K562 (cell line): ENCODE results near the gene TULP4.

Experiments
- ZNF274 ChIP-seq: IDR thresholded peaks from 2 replicates; pipeline ENCODE4 v1.6.1; 2011; ENCODE audit warnings: low read depth, mild to moderate bottlenecking, low read length, moderate library complexity, borderline replicate concordance
- TF ChIP-seq, protein P1 (sequence below): sonication (generic); formaldehyde crosslinking; IDR thresholded peaks from 2 replicates; pipeline ENCODE4 v1.8.0; 2022; ENCODE audit warnings: missing genetic modification reagents, mild to moderate bottlenecking, borderline replicate concordance
- TF ChIP-seq, protein P2 (sequence below): fragments of 450-650 bp; IDR thresholded peaks from 2 replicates; pipeline ENCODE4 v1.6.1; 2016; ENCODE audit warnings: low read depth
- TF ChIP-seq, protein P3 (sequence below), 3 experiments: IDR thresholded peaks in 2 of 3; conservative IDR thresholded peaks in 1 of 3; 2 replicates each; pipeline ENCODE4 v1.5.1; 2011 to 2012; ENCODE audit warnings: low read length in 3 of 3, mild to moderate bottlenecking in 3 of 3, control low read depth in 2 of 3, improper control_type of control experiment in 1 of 3, inconsistent platforms in 1 of 3, low read depth in 1 of 3, mixed read lengths in 1 of 3, moderate library complexity in 1 of 3; ENCODE audit not compliant: insufficient read depth in 2 of 3
- TF ChIP-seq, protein P4 (sequence below): sonication (generic); formaldehyde crosslinking; IDR thresholded peaks from 2 replicates; pipeline ENCODE4 v1.8.0; 2023; ENCODE audit warnings: mild to moderate bottlenecking, missing genetic modification reagents

DNA sequence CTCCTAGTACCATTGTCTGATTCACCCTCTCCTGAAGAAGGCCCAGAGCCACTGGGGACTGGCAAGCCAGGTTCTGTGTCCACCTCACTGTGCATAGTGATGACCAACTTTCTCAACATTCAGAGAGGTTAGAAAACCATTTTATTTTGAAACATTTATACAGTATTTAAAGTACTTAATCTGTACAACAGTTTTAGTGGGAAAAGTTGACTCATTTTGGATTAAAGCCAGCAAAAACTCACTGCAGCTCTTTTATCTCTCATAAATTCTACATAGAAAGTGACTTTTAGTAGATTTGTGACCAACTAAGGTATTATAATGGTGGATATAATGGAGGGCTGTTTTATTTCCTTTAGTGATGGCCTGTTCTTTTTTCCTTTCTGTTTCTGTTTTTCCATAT is 9.7 kb downstream of the TULP4 start:
- TF ChIP-seq, protein P1, sequence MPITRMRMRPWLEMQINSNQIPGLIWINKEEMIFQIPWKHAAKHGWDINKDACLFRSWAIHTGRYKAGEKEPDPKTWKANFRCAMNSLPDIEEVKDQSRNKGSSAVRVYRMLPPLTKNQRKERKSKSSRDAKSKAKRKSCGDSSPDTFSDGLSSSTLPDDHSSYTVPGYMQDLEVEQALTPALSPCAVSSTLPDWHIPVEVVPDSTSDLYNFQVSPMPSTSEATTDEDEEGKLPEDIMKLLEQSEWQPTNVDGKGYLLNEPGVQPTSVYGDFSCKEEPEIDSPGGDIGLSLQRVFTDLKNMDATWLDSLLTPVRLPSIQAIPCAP (CRISPR knock-in tag), result no peak
- TF ChIP-seq, protein P2, sequence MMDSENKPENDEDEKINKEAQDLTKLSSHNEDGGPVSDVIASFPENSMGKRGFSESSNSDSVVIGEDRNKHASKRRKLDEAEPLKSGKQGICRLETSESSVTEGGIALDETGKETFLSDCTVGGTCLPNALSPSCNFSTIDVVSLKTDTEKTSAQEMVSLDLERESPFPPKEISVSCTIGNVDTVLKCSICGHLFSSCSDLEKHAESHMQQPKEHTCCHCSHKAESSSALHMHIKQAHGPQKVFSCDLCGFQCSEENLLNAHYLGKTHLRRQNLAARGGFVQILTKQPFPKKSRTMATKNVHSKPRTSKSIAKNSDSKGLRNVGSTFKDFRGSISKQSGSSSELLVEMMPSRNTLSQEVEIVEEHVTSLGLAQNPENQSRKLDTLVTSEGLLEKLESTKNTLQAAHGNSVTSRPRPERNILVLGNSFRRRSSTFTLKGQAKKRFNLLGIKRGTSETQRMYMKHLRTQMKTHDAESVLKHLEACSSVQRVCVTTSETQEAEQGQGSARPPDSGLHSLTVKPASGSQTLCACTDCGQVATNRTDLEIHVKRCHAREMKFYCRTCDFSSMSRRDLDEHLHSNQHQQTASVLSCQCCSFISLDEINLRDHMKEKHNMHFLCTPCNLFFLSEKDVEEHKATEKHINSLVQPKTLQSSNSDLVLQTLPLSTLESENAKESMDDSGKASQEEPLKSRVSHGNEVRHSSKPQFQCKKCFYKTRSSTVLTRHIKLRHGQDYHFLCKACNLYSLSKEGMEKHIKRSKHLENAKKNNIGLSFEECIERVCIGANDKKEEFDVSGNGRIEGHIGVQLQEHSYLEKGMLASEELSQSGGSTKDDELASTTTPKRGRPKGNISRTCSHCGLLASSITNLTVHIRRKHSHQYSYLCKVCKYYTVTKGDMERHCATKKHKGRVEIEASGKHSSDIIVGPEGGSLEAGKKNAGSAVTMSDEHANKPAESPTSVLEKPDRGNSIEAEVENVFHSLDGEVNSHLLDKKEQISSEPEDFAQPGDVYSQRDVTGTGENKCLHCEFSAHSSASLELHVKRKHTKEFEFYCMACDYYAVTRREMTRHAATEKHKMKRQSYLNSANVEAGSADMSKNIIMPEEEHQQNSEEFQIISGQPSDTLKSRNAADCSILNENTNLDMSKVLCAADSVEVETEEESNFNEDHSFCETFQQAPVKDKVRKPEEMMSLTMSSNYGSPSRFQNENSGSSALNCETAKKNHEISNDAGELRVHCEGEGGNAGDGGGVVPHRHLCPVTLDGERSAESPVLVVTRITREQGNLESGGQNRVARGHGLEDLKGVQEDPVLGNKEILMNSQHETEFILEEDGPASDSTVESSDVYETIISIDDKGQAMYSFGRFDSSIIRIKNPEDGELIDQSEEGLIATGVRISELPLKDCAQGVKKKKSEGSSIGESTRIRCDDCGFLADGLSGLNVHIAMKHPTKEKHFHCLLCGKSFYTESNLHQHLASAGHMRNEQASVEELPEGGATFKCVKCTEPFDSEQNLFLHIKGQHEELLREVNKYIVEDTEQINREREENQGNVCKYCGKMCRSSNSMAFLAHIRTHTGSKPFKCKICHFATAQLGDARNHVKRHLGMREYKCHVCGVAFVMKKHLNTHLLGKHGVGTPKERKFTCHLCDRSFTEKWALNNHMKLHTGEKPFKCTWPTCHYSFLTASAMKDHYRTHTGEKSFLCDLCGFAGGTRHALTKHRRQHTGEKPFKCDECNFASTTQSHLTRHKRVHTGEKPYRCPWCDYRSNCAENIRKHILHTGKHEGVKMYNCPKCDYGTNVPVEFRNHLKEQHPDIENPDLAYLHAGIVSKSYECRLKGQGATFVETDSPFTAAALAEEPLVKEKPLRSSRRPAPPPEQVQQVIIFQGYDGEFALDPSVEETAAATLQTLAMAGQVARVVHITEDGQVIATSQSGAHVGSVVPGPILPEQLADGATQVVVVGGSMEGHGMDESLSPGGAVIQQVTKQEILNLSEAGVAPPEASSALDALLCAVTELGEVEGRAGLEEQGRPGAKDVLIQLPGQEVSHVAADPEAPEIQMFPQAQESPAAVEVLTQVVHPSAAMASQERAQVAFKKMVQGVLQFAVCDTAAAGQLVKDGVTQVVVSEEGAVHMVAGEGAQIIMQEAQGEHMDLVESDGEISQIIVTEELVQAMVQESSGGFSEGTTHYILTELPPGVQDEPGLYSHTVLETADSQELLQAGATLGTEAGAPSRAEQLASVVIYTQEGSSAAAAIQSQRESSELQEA, result no peak
- TF ChIP-seq, protein P3, sequence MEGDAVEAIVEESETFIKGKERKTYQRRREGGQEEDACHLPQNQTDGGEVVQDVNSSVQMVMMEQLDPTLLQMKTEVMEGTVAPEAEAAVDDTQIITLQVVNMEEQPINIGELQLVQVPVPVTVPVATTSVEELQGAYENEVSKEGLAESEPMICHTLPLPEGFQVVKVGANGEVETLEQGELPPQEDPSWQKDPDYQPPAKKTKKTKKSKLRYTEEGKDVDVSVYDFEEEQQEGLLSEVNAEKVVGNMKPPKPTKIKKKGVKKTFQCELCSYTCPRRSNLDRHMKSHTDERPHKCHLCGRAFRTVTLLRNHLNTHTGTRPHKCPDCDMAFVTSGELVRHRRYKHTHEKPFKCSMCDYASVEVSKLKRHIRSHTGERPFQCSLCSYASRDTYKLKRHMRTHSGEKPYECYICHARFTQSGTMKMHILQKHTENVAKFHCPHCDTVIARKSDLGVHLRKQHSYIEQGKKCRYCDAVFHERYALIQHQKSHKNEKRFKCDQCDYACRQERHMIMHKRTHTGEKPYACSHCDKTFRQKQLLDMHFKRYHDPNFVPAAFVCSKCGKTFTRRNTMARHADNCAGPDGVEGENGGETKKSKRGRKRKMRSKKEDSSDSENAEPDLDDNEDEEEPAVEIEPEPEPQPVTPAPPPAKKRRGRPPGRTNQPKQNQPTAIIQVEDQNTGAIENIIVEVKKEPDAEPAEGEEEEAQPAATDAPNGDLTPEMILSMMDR (IDR thresholded peaks at IDR 0.05 in 2 of 3, conservative IDR thresholded peaks at IDR 0.05 in 1 of 3; ENCODE audit: insufficient read depth in 2 of 3, low read depth in 1 of 3, low read length in 3 of 3), result no peak
- TF ChIP-seq, protein P4, sequence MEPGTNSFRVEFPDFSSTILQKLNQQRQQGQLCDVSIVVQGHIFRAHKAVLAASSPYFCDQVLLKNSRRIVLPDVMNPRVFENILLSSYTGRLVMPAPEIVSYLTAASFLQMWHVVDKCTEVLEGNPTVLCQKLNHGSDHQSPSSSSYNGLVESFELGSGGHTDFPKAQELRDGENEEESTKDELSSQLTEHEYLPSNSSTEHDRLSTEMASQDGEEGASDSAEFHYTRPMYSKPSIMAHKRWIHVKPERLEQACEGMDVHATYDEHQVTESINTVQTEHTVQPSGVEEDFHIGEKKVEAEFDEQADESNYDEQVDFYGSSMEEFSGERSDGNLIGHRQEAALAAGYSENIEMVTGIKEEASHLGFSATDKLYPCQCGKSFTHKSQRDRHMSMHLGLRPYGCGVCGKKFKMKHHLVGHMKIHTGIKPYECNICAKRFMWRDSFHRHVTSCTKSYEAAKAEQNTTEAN, result no peak
- TF ChIP-seq ZNF274, result no peak
